Neuronal stem cell (in vitro differentiated cells): Measurements from ENCODE around the gene ULK4.

Source experiments
- DNase-seq: peaks from one replicate; pipeline ENCODE4 v3.0.0-alpha.2; 2013; ENCODE audit warnings: low spot score
- H2AFZ ChIP-seq: one replicate; pipeline ENCODE4 v1.6.1; 2013; ENCODE audit warnings: mild to moderate bottlenecking, low read length, inconsistent platforms
- H2AK5ac ChIP-seq: 2 replicates; pipeline ENCODE4 v1.6.1; 2013; ENCODE audit warnings: low read depth, mild to moderate bottlenecking, inconsistent platforms, low read length, moderate library complexity, mixed read lengths
- H2BK120ac ChIP-seq: 2 replicates; pipeline ENCODE4 v1.6.1; 2013; ENCODE audit warnings: low read depth, mild to moderate bottlenecking, inconsistent platforms, low read length, moderate library complexity, mixed read lengths
- H2BK12ac ChIP-seq: one replicate; pipeline ENCODE4 v1.6.1; 2013; ENCODE audit warnings: low read length, inconsistent platforms
- H2BK15ac ChIP-seq: 2 replicates; pipeline ENCODE4 v1.6.1; 2013; ENCODE audit warnings: mild to moderate bottlenecking, low read length, inconsistent platforms, mixed read lengths
- H2BK5ac ChIP-seq: one replicate; pipeline ENCODE4 v1.6.1; 2013; ENCODE audit warnings: inconsistent platforms, mild to moderate bottlenecking, low read length, moderate library complexity
- H3K14ac ChIP-seq: one replicate; pipeline ENCODE4 v1.6.1; 2013; ENCODE audit warnings: low read length, inconsistent platforms
- H3K18ac ChIP-seq: 2 replicates; pipeline ENCODE4 v1.6.1; 2013; ENCODE audit warnings: low read length, inconsistent platforms
- H3K23ac ChIP-seq: 2 replicates; pipeline ENCODE4 v1.6.1; 2013; ENCODE audit warnings: low read depth, mild to moderate bottlenecking, mixed read lengths, low read length, inconsistent platforms; ENCODE audit not compliant: poor library complexity
- H3K27ac ChIP-seq: replicated peaks from 3 replicates; pipeline ENCODE4 v1.5.1; 2013; ENCODE audit warnings: low read length, inconsistent platforms
- H3K27me3 ChIP-seq, 3 experiments: 2 replicates each; pipeline ENCODE4 v1.6.1; 2013; ENCODE audit warnings: low read length in 3 of 3, mild to moderate bottlenecking in 2 of 3, inconsistent platforms in 1 of 3, low read depth in 1 of 3, mixed read lengths in 1 of 3, moderate library complexity in 1 of 3; ENCODE audit not compliant: control insufficient read depth in 3 of 3, insufficient read depth in 3 of 3
- H3K36me3 ChIP-seq, 2 donors: replicated peaks in 1 of 2; 2 replicates each; pipeline ENCODE4 v1.6.1; 2013; ENCODE audit warnings: low read length in 2 of 2; ENCODE audit not compliant: control insufficient read depth in 2 of 2, insufficient read depth in 2 of 2
- H3K4ac ChIP-seq: 2 replicates; pipeline ENCODE4 v1.6.1; 2013; ENCODE audit warnings: inconsistent platforms, mild to moderate bottlenecking, low read length, moderate library complexity
- H3K4me1 ChIP-seq, 2 donors: 1 replicate in 1 of 2; 2 replicates in 1 of 2; pipeline ENCODE4 v1.6.1; 2013; ENCODE audit warnings: low read length in 2 of 2, low read depth in 1 of 2; ENCODE audit not compliant: control insufficient read depth in 2 of 2, insufficient read depth in 1 of 2
- H3K4me2 ChIP-seq: one replicate; pipeline ENCODE4 v1.6.1; 2013; ENCODE audit warnings: mild to moderate bottlenecking, low read length, inconsistent platforms; ENCODE audit not compliant: insufficient read depth, poor library complexity, severe bottlenecking
- H3K4me3 ChIP-seq, 2 donors: 2 replicates each; pipeline ENCODE4 v1.5.1; 2013; ENCODE audit warnings: low read length in 2 of 2, mild to moderate bottlenecking in 2 of 2, inconsistent platforms in 1 of 2, moderate library complexity in 1 of 2
- H3K79me1 ChIP-seq: one replicate; pipeline ENCODE4 v1.6.1; 2013; ENCODE audit warnings: low read depth, mild to moderate bottlenecking, inconsistent platforms, low read length, moderate library complexity
- H3K9ac ChIP-seq: one replicate; pipeline ENCODE4 v1.6.1; 2013; ENCODE audit warnings: mild to moderate bottlenecking, low read depth, low read length, inconsistent platforms; ENCODE audit not compliant: poor library complexity
- H3K9me3 ChIP-seq, 2 donors: replicated peaks in 1 of 2; 2 replicates each; pipeline versions ENCODE3 to v1.6.1; 2013; ENCODE audit warnings: low read length in 2 of 2, mild to moderate bottlenecking in 2 of 2, inconsistent platforms in 1 of 2, low read depth in 1 of 2, mixed read lengths in 1 of 2, moderate library complexity in 1 of 2; ENCODE audit not compliant: control insufficient read depth in 2 of 2, insufficient read depth in 1 of 2
- H4K8ac ChIP-seq: one replicate; pipeline ENCODE4 v1.6.1; 2013; ENCODE audit warnings: low read depth, mild to moderate bottlenecking, inconsistent platforms, low read length, moderate library complexity
- H4K91ac ChIP-seq: one replicate; pipeline ENCODE4 v1.6.1; 2013; ENCODE audit warnings: low read length, low read depth, mild to moderate bottlenecking, inconsistent platforms; ENCODE audit not compliant: poor library complexity
- WGBS, 2 donors: extraction: QIAGEN DNeasy Blood & Tissue Kit; methylation state at CpG; one replicate each; pipeline ENCODE4 v1.1.7; 2013; ENCODE audit warnings: missing lambda C conversion rate in 2 of 2, mixed read lengths in 1 of 2; ENCODE audit not compliant: insufficient read length in 2 of 2, insufficient replicate concordance in 1 of 2; ENCODE audit errors: extremely low coverage in 2 of 2; 5-methylcytosine and 5-hydroxymethylcytosine counted together

ULK4 gene

GRCh38 chr3:41580274-41580959, 381.5 kb downstream of the ULK4 start:
- Histone ChIP-seq H3K4me2 (no peak overlapping the region), H3K79me1 (no peaks in the 10 kb centered on the region), H2BK5ac (no peak overlapping the region), H3K4me1 (peaks cover 0 to 1% of the 10 kb centered on the region in 2 donors), H3K36me3 (no peaks in the 10 kb centered on the region), H2AFZ (no peak overlapping the region), H3K4ac (no peak overlapping the region), H3K23ac (no peak overlapping the region), H4K8ac (no peak overlapping the region), H4K91ac (no peak overlapping the region), H3K9ac (no peak overlapping the region), H3K18ac (no peak overlapping the region), H3K14ac (no peak overlapping the region), H2BK120ac (no peak overlapping the region), H3K27ac (no peak overlapping the region), H2AK5ac (no peak overlapping the region), H3K9me3 (no peaks in the 10 kb centered on the region), H2BK12ac (no peak overlapping the region), H2BK15ac (no peak overlapping the region), H3K27me3 (no peaks in the 10 kb centered on the region), H3K4me3 (no peak overlapping the region)
- no peak for DNase-seq
- WGBS, 2 donors: no CpG with 5 or more reads among the region's 6 CpGs

GRCh38 chr3:41579861-41580260, 382.0 kb downstream of the ULK4 start:
- no CpG with 5 or more reads among the region's 6 CpGs for WGBS, 2 donors
- no peak overlapping the region for H4K8ac ChIP-seq

DNA sequence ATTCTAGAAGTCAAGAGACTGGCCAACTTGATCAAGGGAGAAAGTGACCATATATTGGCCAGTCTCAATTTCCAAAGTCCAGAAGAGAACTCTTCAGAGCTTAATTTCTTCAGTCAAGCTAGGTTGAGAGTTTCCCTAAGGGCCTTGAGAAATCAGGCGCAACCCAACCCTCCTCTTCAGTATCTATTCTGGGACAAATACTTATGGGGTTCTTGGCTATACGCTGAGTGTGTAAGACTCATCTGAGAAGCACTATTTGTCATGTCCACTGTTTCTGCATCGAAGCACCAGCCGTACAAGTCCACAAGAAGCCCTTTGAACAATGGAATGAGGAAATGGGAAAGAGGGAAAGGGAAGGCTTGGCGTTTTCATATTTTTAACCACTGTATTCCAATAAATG, 383.1 kb downstream of the ULK4 start:
- Histone ChIP-seq H2BK120ac (no peak overlapping the region), H3K4me2 (no peak overlapping the region), H3K27me3 (no peaks in the 10 kb centered on the region), H3K9ac (no peak overlapping the region), H3K9me3 (no peaks in the 10 kb centered on the region), H2BK15ac (no peak overlapping the region), H3K79me1 (no peaks in the 10 kb centered on the region), H3K4ac (no peak overlapping the region), H3K4me1 (peaks cover 0 to 1% of the 10 kb centered on the region in 2 donors), H3K4me3 (no peak overlapping the region), H3K23ac (no peak overlapping the region), H2AK5ac (no peak overlapping the region), H2BK12ac (no peak overlapping the region), H3K14ac (no peak overlapping the region), H4K91ac (no peak overlapping the region), H3K36me3 (no peaks in the 10 kb centered on the region), H3K18ac (no peak overlapping the region), H2AFZ (no peak overlapping the region), H2BK5ac (no peak overlapping the region), H3K27ac (no peak overlapping the region), H4K8ac (no peak overlapping the region)
- no CpG with 5 or more reads among the region's 5 CpGs for WGBS, 2 donors
- DNase-seq: no peak

More at GRCh38 chr3:41579861-41580260, 382.0 kb downstream of the ULK4 start:
- Histone ChIP-seq H2AFZ (no peak overlapping the region), H3K4ac (no peak overlapping the region), H2BK15ac (no peak overlapping the region), H4K91ac (no peak overlapping the region), H2BK120ac (no peak overlapping the region), H2BK5ac (no peak overlapping the region), H3K79me1 (no peaks in the 10 kb centered on the region), H3K18ac (no peak overlapping the region), H3K9me3 (no peaks in the 10 kb centered on the region), H3K4me3 (no peak overlapping the region), H3K9ac (no peak overlapping the region), H3K23ac (no peak overlapping the region), H3K36me3 (no peaks in the 10 kb centered on the region), H3K4me1 (peaks cover 0 to 1% of the 10 kb centered on the region in 2 donors), H3K14ac (no peak overlapping the region), H3K27me3 (no peaks in the 10 kb centered on the region), H2BK12ac (no peak overlapping the region), H3K4me2 (no peak overlapping the region), H2AK5ac (no peak overlapping the region), H3K27ac (no peak overlapping the region)
- no peak for DNase-seq

GRCh38 chr3:41575724-41576123, 386.2 kb downstream of the ULK4 start:
- Histone ChIP-seq H2BK120ac (no peak overlapping the region), H3K4me1 (no peaks in the 10 kb centered on the region), H3K18ac (no peak overlapping the region), H3K36me3 (no peaks in the 10 kb centered on the region), H3K27me3 (no peaks in the 10 kb centered on the region), H2AFZ (no peak overlapping the region), H2BK12ac (no peak overlapping the region), H3K9ac (no peak overlapping the region), H2BK15ac (no peak overlapping the region), H3K4me2 (no peak overlapping the region), H3K27ac (no peak overlapping the region), H3K14ac (no peak overlapping the region), H3K4ac (no peak overlapping the region), H4K91ac (no peak overlapping the region), H2AK5ac (no peak overlapping the region), H2BK5ac (no peak overlapping the region), H3K23ac (no peak overlapping the region), H3K79me1 (no peaks in the 10 kb centered on the region), H3K4me3 (no peak overlapping the region), H3K9me3 (no peaks in the 10 kb centered on the region), H4K8ac (no peak overlapping the region)
- DNase-seq: no peak
- no CpG with 5 or more reads among the region's 3 CpGs for WGBS, 2 donors
